Thyroid gland (tissue), 4 donors: ENCODE data around the gene CCR6. TPM values are rescaled to one million over a fixed set of nuclear protein-coding genes. Genes with fewer than 3 reads are reported as not detected.

Experiments
- DNase-seq, 2 donors: peaks; one replicate each; pipeline ENCODE4 v3.0.0-alpha.2; 2019
- H3K27ac ChIP-seq, 3 donors: fragments of 200-600 bp; sonication (generic); 1 replicate in 2 of 3; 2 replicates in 1 of 3; pipeline ENCODE4 v1.5.1; 2016 to 2019; ENCODE audit warnings: mild to moderate bottlenecking in 1 of 3, moderate library complexity in 1 of 3
- H3K27me3 ChIP-seq: fragments of 200-600 bp; sonication (generic); one replicate; pipeline ENCODE4 v1.5.1; 2019
- H3K36me3 ChIP-seq, 2 donors: fragments of 200-600 bp; sonication (generic); one replicate each; pipeline ENCODE4 v1.5.1; 2016 to 2019
- H3K4me1 ChIP-seq, 2 donors: fragments of 200-600 bp; sonication (generic); one replicate each; pipeline ENCODE4 v1.5.1; 2017 to 2019
- H3K4me3 ChIP-seq, 3 donors: fragments of 200-600 bp; sonication (generic); replicated peaks in 1 of 3; 1 replicate in 2 of 3; 2 replicates in 1 of 3; pipeline ENCODE4 v1.5.1; 2016; ENCODE audit warnings: mild to moderate bottlenecking in 1 of 3
- H3K9me3 ChIP-seq: fragments of 200-600 bp; sonication (generic); one replicate; pipeline ENCODE4 v1.5.1; 2017
- POLR2A ChIP-seq, 2 donors: fragments of 450-650 bp; IDR thresholded peaks; one replicate each; pipeline ENCODE4 v1.6.1; 2017; ENCODE audit warnings: antibody characterized with exemption in 2 of 2, mild to moderate bottlenecking in 2 of 2, moderate library complexity in 1 of 2
- WGBS, 2 donors: methylation state at CpG; one replicate each; pipeline ENCODE4 v1.1.5; 2017; 5-methylcytosine and 5-hydroxymethylcytosine counted together
- intact Hi-C: fragments of 100-400 bp; cut with DNase I; formaldehyde crosslinking; loops from one replicate; pipeline ENCODE4 v1.15.1; 2023
- total RNA-seq, 4 donors: library from RNA; depleted of rRNA; stranded (reverse); fragments of >200 nt; gene quantifications; one replicate each; pipeline ENCODE4 v1.2.3, GENCODE V29; 2016
- TF ChIP-seq, protein P1 (sequence below), 6 experiments: fragments of 200-600 bp in 3 of 6; fragments of 450-650 bp in 3 of 6; sonication (generic) in 3 of 6; IDR thresholded peaks; one replicate each; pipeline ENCODE4 v1.5.1; 2016 to 2019; ENCODE audit warnings: antibody characterized with exemption in 6 of 6, mild to moderate bottlenecking in 2 of 6, inconsistent platforms in 1 of 6, moderate library complexity in 1 of 6

Gene CCR6
- total RNA-seq, 4 donors from 2014 or later = 0.78 TPM; not detected in 3

GRCh38 chr6:167122041-167122826, 662 bp upstream of the CCR6 start:
- H3K9me3 ChIP-seq = no peaks in the 10 kb centered on the region
- DNase-seq = no peak
- WGBS, 2 donors = 70 to 74% methylated on average over 23 of the region's 23 CpGs
- no peaks in the 10 kb centered on the region for H3K4me1 ChIP-seq
- TF ChIP-seq POLR2A (IDR thresholded peaks at IDR 0.05) = no peak
- TF ChIP-seq, protein P1, sequence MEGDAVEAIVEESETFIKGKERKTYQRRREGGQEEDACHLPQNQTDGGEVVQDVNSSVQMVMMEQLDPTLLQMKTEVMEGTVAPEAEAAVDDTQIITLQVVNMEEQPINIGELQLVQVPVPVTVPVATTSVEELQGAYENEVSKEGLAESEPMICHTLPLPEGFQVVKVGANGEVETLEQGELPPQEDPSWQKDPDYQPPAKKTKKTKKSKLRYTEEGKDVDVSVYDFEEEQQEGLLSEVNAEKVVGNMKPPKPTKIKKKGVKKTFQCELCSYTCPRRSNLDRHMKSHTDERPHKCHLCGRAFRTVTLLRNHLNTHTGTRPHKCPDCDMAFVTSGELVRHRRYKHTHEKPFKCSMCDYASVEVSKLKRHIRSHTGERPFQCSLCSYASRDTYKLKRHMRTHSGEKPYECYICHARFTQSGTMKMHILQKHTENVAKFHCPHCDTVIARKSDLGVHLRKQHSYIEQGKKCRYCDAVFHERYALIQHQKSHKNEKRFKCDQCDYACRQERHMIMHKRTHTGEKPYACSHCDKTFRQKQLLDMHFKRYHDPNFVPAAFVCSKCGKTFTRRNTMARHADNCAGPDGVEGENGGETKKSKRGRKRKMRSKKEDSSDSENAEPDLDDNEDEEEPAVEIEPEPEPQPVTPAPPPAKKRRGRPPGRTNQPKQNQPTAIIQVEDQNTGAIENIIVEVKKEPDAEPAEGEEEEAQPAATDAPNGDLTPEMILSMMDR (IDR thresholded peaks at IDR 0.05) = no peak
- no peak overlapping the region for H3K4me3 ChIP-seq
- no peaks in the 10 kb centered on the region for H3K36me3 ChIP-seq
- intact Hi-C loops = no loop called here
- no peak overlapping the region for H3K27ac ChIP-seq
- H3K27me3 ChIP-seq = no peaks in the 10 kb centered on the region

DNA sequence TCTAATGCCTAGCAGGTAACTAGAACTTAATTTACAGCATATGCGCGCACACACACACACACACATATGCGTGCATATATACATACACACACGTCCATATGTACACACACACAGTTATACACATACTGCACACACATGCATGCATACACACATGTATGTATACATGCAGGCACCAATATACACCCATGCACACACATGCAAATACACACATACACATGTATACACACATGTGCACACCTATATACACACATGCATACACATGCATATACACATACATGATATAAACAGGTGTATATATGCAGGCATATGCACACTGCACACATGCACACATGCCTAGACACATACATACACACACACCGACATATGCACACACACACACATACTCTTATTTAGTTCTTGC, 1.9 kb downstream of the CCR6 start:
- no peaks in the 10 kb centered on the region for H3K27me3 ChIP-seq
- intact Hi-C loops = no loop called here
- H3K4me1 ChIP-seq = peaks cover 3% of the 10 kb centered on the region in 2 donors
- WGBS, 2 donors = 88 to 94% methylated on average over 5 of the region's 5 CpGs
- H3K27ac ChIP-seq = no peak overlapping the region
- H3K36me3 ChIP-seq = no peaks in the 10 kb centered on the region
- no peak overlapping the region for H3K4me3 ChIP-seq
- no peak for DNase-seq
- H3K9me3 ChIP-seq = no peaks in the 10 kb centered on the region
- TF ChIP-seq, protein P1 (IDR thresholded peaks at IDR 0.05) = no peak
- TF ChIP-seq POLR2A (IDR thresholded peaks at IDR 0.05) = no peak

DNA sequence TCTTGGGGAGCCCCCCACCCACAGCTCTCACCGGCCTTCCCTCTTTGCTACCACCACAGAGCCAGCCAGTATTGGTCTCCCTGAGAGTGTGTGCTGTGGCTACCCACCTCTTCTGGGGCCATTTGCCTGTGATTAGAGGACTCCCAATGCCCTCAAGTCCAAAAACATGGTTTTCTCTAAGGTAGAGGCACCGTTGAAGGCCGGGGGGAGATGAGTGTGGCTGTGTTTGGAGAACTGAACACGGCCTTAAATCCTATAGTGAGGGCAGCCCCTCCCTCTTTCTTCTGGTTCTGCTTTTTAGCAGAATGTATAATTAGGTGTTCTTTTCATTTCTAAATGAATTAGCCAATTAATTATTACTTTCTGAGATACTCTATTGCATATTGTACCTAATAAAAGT, 2.5 kb downstream of the CCR6 start:
- Histone ChIP-seq H3K4me3 (no peak overlapping the region), H3K4me1 (peaks cover 3 to 8% of the 10 kb centered on the region in 2 donors), H3K36me3 (no peaks in the 10 kb centered on the region), H3K27me3 (no peaks in the 10 kb centered on the region), H3K9me3 (no peaks in the 10 kb centered on the region), H3K27ac (no peak overlapping the region)
- 81% methylated on average over 4 of the region's 4 CpGs for WGBS, 2 donors
- DNase-seq = no peak
- intact Hi-C loops = no loop called here
- TF ChIP-seq, protein P1 (IDR thresholded peaks at IDR 0.05) = no peak
- no peak for TF ChIP-seq POLR2A (IDR thresholded peaks at IDR 0.05)

- TF ChIP-seq, protein P1 (IDR thresholded peaks at IDR 0.05) = no peak
- no peak for TF ChIP-seq POLR2A (IDR thresholded peaks at IDR 0.05)
- H3K27me3 ChIP-seq = no peaks in the 10 kb centered on the region
- WGBS, 2 donors = 94 to 95% methylated on average over 3 of the region's 3 CpGs
- H3K27ac ChIP-seq = no peak overlapping the region
- peaks cover 6 to 13% of the 10 kb centered on the region in 2 donors for H3K4me1 ChIP-seq
- no peak overlapping the region for H3K4me3 ChIP-seq
- no peaks in the 10 kb centered on the region for H3K36me3 ChIP-seq
- H3K9me3 ChIP-seq = no peaks in the 10 kb centered on the region
- intact Hi-C loops = no loop called here
- no peak for DNase-seq
Observed at GRCh38 chr6:167125855-167126349, 3.0 kb downstream of the CCR6 start.

DNA sequence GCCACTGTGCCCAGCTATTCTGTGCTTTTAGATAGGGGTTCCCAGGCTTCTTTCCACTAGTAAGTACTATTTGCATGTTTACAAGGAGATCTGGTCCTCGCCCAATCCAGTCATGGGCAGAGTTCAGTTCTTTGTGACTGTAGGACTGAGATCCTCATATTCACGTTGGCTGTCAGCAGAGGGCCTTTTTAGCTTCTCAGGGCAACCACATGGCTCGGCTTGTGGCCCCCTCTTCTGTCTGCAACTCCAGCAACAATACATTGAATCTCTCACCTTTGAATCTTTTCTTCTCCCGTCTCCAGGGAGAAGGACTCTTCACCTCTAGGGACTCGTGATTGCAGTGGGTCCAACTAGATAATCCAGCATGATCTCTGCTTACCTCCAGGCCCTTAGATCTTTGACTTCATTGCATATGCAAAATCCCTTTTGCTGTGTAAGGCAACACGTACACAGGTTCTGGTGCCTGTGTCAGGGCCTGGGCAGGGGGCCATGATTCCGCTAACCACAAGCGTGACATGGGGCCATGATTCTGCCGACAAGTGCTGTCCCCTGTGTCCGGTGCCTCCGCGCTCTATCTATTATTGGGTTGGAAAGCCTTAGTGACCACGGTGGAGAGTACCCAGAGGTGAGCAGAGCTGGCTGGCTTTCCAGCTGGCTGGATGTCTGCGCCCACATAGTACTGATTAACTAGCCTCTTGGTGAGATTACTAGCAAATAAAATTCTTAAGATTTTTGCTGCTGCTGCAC, 5.1 kb downstream of the CCR6 start:
- H3K4me1 ChIP-seq = peaks cover 12 to 21% of the 10 kb centered on the region in 2 donors
- intact Hi-C loops = no loop called here
- H3K9me3 ChIP-seq = no peaks in the 10 kb centered on the region
- no peak overlapping the region for H3K4me3 ChIP-seq
- no peaks in the 10 kb centered on the region for H3K36me3 ChIP-seq
- WGBS, 2 donors = 90 to 92% methylated on average over 14 of the region's 14 CpGs
- no peak for TF ChIP-seq POLR2A (IDR thresholded peaks at IDR 0.05)
- TF ChIP-seq, protein P1 (IDR thresholded peaks at IDR 0.05) = no peak
- H3K27ac ChIP-seq = no peak overlapping the region
- DNase-seq = no peak
- H3K27me3 ChIP-seq = no peaks in the 10 kb centered on the region
